HG02571 (cell line): ENCODE results near the gene CHTF8.
"Not testable (repeated sequence)": the region's sequence is repeated elsewhere in the genome, so short reads cannot be mapped to it uniquely, and the experiment has no call there.

Experiments used
- ATAC-seq: cut with Tn5 transposase; IDR thresholded peaks from one replicate; pipeline ENCODE4 v1.9.1; 2021; ENCODE audit warnings: mild to moderate bottlenecking, moderate library complexity; ENCODE audit not compliant: unreplicated experiment

The CHTF8 gene

DNA sequence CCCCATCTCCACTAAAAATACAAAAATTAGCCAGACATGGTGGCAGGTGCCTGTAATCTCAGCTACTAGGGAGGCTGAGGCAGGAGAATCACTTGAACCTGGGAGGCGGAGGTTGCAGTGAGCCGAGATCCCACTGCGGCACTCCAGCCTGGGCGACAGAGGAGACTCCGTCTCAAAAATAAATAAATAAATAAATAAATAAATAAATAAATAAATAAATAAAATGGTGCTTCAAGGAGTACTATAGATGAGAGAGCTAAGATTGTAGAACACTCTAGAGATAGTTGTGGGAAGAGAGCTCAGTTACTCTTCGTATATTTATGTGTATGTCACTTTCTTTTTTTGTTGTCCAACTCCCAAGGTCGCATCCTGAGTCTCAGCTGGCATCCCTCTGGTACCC, 7.1 kb upstream of the CHTF8 start:
- ATAC-seq = not testable (repeated sequence)

DNA sequence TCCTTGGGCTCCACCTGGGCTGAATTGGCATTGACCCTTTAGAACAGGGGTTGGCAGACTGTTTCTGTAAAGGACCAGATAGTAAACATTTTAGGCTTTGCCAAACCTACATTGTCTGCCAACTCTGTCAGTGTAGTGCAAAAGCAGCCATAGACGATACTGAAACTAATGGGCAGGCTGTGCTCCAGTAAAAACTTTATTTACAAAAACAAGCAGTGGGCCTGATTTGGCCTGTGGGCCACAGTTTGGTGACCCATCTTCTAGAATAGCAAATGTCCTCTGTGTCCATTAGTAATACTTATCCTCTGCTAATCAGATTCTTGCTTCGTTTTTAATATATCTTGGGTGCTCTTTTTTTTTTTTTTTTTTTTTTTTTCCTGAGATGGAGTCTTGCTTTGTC, 6.2 kb upstream of the CHTF8 start:
- no peak for ATAC-seq

DNA sequence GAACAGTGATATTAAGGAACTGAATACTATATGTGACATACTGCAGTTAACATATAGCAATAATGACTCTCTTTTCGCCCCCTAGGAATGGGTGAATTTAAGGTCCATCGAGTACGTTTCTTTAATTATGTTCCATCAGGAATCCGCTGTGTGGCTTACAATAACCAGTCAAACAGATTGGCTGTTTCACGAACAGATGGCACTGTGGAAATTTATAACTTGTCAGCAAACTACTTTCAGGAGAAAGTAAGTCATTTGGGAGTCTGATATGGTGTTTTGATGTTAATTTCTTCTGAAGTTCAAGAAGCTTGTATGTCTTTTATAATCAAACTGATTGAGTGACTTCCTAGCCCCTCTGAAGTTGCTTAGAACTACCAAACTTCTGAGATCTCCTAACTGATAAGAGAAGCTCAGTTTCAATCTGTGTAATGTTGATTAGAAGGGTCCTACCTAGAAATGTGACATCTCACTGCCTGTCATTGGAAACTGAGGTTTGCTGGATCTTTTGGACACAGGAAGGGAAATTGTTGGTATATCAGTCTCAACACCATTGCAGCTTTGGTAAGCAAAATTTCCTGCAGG, 1.1 kb upstream of the CHTF8 start:
- ATAC-seq = no peak

DNA sequence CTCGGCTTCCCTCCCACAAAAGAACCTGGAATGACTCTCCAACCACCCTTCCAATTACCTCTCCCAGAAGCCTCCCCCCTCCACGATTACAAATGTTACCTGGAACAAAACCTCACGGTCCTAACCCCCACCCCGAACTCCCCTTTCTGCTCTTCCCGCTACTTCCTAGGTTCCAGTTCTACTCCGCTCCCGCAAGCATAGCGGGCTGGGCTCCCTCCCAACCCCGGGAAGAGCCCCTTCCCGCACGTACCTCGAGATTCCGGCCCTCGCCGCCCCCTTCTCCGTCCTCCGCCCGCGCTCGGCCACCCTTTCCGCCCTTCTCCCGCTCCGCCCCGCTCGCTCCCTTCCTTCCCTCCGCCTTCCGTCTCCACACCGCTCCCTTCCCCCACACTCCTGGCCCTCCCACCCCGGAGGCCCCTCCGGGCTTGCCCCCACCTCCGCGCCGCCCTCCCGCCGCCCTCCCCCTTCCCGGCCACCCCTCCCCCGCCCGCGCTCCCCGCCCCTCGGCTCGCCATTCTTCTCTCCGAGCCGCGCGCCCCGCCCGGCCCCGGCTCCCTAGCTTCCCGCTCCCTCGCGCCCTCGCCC, 457 bp downstream of the CHTF8 start:
- peak; percentile 38 for ATAC-seq

DNA sequence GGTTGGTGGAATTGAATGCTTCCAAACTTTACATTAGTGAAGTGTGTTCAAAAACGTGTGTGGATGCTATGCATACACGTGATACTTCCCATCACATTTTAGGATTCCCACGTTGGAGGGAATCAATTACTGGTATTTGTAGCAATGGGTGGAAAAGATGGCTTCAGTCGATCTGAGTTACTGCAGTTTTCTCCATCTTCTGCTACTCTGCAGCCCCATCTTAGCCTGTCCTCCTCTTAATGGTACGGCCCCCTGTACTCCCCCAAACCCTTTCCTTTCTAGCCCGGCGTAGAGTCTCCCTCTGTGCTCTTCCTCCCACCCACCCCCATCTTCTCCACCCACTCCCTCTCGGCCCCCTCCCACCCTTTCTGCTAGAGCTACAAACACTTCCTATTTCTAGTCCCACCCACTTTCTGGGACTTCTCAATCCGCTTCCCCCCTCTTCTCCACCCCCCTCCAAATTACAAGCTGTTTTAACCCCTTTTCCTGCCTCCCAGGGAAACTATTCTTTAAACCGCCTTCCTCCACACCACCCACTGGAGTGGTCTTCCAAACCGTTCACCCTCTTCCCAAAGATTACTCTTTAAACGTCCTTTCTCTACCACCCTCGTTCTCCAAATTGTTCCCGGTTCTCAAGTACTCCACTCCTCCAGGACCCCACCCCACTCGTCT, 1.1 kb downstream of the CHTF8 start:
- ATAC-seq = no peak

DNA sequence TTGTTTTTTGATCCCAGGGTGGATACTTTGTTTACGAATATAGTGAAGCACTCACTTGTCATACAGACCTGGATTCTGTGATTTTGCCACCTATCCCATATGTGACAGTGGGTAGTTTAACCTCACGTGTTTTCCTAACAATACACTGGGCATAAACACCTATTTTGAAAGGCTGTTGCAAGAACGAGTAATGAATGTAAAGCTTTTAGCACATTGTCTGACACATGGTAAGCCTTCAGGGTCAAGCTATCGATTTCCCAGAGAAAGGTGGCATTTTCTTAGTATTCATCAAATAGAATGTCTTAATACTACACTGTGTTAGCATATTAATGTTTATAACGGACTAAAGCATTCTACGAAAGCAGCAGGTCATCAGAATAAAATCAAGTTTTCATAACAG, 1.9 kb downstream of the CHTF8 start:
- ATAC-seq = no peak

DNA sequence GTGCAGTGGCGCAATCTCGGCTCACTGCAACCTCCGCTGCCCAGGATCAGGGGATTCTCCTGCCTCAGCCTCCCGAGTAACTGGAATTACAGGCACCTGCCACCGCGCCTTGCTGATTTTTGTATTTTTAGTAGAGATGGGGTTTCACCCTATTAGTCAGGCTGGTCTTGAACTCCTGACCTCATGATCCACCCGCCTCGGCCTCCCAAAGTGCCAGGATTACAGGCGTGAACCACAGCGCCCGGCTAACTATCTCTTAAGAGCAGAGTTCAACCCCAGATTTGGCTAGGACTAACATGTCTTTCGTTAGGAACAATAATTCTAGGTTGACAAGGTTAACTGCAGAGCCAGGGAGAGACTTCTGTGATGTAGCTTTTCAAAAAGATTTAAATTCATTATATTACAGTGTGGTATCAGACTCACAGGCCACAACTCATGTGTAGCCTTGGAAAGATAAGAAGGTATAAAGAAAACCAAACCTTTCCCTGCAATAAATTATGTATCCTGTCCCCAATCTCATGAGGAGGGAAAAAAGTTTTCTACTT, 4.3 kb downstream of the CHTF8 start:
- no peak for ATAC-seq

DNA sequence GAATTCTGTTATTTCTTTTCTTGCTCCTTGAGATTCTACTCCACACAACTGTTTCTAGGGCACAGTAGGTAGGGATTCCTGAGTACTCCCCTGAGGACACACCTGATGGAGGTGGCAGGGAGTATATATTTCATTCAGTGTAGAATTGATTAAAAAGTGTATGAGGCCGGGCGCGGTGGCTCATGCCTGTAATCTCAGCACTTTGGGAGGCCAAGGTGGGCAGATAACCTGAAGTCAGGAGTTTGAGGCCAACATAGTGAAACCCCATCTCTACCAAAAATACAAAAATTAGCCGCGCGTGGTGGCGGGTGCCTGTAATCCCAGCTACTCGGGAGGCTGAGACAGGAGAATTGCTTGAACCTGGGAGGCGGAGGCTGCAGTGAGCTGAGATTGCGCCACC, 5.6 kb downstream of the CHTF8 start:
- not testable (repeated sequence) for ATAC-seq

DNA sequence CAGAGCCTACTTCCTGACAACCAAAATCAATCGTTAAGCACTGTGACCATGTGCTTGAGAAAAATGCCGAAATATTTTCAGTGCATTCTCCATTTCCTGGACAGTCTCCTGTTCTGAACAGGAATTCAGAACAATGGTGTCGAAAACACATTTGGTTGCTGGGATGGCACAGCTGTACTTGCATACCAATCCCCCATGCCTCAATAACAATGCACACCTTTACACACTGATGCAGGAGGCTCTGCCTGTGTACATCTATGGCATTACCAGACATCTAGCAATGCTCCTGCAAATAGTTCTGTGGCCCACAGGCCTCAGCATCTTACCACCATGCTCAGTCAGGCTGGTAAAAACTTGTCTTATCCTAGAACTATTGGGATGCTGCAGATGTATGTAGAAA, 6.2 kb downstream of the CHTF8 start:
- ATAC-seq = no peak

DNA sequence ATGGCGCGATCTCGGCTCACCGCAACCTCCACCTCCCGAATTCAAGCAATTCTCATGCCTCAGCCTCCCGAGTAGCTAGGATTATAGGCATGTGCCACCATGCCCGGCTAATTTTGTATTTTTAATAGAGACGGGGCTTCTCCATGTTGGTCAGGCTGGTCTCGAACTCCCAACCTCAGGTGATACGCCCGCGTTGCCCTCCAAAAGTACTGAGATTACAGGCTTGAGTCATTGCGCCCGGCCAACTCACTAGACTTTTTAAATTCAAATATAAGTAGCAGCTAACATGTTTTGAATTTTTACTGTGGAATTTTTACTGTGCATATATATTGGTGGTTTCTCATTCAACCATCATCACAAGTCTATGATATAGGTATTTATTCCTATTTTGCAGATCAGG, 7.4 kb downstream of the CHTF8 start:
- not testable (repeated sequence) for ATAC-seq

DNA sequence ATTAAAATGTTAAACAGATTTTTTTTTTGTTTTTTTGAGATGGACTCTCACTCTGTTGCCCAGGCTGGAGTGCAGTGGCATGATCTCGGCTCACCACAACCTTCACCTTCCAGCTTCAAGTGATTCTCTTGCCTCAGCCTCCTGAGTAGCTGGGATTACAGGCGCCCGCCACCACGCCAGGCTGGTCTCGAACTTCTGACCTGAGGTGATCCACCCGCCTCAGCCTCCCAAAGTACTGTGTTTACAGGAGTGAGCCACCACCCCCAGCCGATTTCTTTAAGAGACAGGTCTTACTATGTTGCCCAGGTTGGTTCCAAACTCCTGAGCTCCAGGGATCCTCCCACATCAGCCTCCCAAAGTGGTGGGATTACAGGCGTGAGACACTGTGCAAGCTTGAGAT, 8.0 kb downstream of the CHTF8 start:
- ATAC-seq = not testable (repeated sequence)

DNA sequence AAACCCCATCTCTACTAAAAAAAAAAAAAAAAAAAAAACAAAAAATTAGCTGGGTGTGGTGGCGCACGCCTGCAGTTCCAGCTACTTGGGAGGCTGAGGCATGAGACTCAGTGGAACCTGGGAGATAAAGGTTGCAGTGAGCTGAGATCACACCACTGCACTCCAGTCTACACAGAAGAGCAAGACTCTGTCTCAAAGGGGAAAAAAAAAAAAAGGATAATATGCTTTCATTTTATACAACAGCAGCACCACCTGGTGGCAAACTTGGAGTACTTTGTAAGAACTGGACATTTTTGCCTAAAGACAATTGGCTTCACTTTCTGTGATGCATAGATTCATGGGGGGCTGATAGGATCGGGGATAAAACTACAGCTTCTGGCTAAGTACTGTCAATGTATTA, 8.5 kb downstream of the CHTF8 start:
- ATAC-seq = no peak

DNA sequence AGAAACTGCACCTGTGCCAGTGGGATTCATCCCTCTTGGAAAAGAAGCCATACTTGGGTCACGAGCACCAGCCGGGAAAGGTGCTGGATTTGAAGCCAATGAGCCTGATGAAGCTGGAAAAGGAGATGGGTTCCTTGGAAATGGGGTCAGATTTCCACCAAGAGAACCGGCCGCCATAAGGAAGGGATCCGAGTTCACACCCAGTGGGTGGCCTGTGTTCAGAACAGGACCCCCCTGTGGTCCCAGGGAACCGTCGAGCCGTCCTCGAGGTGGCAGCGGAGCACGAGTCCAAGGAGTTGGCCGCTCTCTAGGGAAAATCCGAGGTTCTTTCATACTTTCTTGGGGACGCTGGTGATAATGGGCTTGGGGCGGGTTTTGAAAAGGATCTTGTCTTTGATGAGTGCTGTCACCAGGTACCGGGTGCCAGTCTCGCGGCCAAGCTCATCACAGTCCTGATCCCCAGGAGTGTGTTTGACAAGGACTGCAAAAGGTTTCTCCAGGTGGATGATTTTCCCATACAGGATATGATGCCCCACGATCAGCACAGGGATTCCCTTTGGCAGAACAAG, 12.2 kb downstream of the CHTF8 start:
- no peak for ATAC-seq

DNA sequence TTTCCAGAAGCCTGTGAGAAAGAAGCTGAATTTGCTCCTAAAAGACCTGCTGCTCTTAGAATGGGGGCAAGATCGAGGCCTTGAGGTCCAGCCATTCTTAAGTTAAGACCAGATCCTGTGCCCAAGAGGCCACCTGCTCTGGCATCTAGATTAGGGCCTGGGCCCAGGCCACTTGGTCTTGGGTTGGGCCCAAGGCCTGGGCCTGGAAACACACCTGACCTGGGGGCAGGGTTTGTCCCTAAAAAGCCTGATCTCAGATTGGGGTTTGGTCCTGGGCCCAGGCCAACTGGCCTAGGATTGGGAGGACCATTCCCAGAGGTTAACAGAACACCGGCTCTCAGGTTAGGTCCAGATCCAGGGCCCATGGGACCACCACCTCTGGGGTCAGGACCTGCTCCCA, 12.9 kb downstream of the CHTF8 start:
- ATAC-seq = no peak

DNA sequence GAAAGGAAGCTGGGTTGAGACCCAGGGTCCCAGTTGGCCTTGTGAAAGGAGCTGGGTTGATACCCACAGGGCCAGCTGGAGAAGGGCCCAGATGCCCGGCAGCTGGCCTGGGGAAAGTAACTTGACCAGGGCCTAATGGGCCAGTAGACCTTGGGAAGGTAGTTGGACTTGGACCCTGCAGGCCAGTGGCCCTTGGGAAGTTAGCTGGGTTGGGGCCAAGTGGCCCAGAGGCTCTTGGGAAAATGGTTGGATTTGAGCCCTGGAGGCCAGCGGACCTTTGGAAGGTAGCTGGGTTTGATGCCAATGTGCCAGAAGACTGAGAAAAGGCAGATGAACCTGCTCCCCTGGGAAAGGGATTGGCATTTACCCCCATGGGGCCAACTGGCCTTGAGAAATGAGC, 13.4 kb downstream of the CHTF8 start:
- ATAC-seq = no peak

DNA sequence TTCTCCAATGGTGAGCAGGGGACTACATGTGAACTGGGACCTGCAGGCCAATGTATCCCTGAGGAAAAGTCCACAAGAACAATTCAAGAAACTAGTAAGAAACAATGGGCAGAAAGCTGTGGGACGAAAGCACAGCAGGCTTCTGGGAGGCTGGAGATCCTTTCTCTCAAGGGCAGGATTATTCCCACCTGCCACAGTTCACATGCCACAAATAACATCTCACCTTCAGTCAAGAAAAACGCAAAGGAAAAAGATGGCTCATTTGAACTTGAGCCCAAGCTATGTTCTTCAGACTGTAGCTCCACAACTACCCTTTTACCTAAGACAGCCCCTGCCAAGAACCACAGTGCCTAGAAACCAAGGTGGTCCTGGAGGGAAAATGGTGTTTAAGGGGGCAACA, 13.9 kb downstream of the CHTF8 start:
- ATAC-seq = no peak

DNA sequence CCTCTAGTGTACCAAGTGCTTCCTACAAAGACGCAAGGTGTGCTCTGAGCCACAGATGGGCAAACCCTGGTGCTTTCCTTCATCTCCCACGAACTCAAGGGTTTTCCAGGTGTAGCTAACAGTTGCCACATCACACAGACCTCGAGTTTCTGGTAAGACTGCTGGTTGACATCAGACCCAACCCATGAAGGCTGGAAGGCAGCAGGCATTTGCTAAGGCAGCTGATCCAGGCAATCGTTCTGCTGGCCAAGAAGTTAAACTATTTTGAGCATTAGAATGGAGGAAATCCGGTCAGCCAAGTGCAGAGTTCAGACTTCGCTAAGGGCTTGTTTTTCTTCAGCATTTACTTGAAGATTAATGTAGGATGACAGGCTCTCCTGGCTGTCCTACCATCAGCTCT, 15.5 kb downstream of the CHTF8 start:
- no peak for ATAC-seq

DNA sequence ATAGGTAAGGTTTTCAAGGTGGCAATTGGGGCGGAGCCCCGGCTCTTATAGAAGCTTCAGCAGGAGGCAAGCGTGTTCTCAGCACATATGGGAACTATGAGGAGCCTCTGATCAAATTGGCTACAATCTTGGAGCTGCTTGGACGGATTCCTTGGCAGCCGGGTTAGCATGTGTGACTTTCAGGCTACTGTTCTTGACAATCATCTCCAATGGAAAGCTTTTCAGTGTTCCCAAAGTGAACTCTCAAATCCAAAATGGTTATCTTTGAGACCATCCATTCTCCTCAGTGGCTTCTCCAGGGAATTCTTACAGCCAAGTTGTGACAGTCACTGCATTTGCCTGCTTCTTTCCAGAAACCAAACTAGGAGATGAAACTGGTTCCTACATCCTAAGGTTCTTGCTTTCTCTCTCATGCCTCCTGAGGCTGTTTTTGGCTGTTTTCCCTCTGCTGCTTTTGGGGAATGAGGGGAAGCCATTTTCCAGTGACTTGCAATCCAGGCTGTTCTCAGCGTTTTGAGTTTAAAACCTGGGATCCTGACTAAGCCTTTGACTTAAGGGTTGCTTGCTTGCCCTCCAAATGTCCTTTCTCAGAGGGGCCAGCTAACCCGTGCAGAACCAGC, 16.0 kb downstream of the CHTF8 start:
- no peak for ATAC-seq

DNA sequence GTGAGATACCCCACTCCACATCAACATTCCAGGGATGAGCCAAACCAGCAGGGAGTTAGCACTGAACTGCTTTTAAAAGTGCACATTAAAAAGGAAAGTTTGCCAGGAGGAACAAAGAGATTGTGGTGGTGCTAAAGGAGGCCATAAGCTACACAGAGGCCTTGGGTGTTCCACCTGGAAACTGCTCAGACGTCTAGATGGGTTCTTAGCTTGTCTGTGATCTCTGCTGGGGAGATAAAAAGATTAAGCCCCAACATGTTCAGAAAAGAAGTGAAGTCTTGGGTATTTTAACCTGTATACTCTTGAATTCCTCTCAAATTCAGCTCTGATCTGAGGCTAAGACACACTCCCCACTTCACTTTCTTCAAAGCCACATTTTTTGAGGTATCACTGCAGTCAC, 16.6 kb downstream of the CHTF8 start:
- ATAC-seq = no peak

DNA sequence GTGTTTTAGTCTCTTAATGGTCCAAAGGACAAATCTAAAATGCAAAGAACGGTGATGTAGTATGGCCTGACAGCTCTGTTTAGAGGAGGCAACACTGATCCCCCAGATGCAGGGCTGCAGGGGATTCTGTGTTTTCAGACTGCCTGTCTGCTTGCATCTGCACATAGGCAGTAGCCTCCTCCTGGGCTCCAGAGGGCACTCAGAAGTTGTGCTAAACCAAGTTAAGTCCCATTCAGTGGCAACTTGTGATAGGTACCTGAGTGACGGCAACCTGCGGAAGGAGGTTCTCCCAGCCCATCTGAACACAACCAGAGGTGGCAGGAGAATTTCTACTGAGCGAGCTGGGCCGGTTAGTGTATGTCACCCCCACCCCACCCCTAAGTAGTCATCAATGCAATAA, 17.0 kb downstream of the CHTF8 start:
- no peak for ATAC-seq

DNA sequence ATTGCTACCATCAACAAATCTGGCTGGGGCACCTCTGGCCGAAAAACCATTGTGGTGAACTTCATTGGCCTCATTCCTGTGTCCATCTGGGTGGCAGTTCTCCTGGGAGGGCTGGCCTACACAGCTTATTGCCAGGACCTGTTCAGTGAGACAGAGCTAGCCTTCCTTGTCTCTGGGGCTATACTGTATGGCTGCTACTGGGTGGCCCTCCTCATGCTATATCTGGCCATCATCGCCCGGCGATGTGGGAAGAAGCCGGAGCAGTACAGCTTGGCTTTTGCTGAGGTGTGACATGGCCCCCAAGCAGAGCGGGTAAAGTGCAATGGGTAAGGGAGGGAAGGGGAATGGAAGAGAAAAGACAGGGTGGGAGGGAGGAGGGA, 17.4 kb downstream of the CHTF8 start:
- ATAC-seq = no peak
